GM21717 (cell line): ENCODE results near the gene MT1A.

Experiments
- ATAC-seq: cut with Tn5 transposase; IDR thresholded peaks from one replicate; pipeline ENCODE4 v1.9.1; 2021; ENCODE audit warnings: mild to moderate bottlenecking, moderate library complexity; ENCODE audit not compliant: unreplicated experiment

Gene MT1A

GRCh38 chr16:56675685-56676210, 37.3 kb downstream of the MT1A start:
- ATAC-seq = no peak

DNA sequence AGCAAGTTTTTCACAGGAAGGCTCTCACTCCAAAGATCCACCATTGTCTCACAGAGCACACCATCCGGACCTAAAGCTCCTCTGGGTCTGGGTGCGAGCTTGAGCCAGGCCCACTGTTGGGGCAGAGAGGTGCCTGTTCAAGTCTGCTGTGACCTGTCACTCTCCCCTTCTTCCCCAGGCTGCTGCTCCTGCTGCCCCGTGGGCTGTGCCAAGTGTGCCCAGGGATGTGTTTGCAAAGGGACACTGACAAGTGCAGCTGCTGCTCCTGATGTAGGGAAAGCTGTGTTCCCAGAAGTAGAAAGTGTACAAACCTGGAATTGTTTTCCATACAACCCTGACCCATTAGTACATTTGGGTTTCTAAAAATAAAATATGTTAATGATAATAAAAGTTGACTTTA, 39.0 kb downstream of the MT1A start:
- ATAC-seq = no peak

DNA sequence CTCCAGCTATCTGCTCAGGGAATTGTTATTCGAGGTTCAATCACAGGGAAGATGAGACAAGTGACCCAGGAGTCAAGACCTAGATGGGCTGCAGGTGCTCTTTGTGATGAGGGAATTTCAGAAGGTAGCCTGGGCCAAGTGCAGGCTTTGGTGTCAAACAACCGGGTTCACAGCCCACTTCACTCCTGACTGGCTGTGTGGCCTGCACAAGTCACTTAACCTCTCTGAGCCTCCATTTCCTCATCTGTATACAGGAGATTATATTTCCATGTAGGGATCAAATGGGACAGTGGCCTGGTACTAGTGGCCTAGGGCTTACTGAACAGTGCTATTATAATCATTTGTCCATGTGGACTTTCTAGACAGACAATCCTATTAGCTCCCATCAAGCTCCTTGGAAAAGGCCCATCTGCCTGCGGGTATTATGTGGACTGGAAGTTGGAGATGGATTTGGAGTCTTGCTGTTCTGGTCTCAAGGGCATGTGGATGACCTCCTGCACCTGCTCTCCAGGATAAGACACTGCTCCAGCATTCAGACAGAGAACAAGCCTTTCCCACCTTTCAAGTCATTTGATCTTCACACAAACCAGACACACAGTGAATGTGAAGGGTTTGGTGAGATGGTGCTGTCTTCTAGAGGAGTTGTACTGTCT, 40.7 kb downstream of the MT1A start:
- no peak for ATAC-seq

GRCh38 chr16:56679818-56680217, 41.4 kb downstream of the MT1A start:
- no peak for ATAC-seq

- ATAC-seq = peak; percentile 98
Observed at GRCh38 chr16:56681939-56682702, 43.7 kb downstream of the MT1A start, which contains the start of gene MT1X. MT1X (plus strand) TSS chr16:56682470; CDS start chr16:56682541, 71 bp downstream.

- no peak for ATAC-seq
Observed at GRCh38 chr16:56682703-56683397, 44.4 kb downstream of the MT1A start.

- no peak for ATAC-seq
Observed at GRCh38 chr16:56683424-56684172, 45.1 kb downstream of the MT1A start.

GRCh38 chr16:56684256-56684925, 45.9 kb downstream of the MT1A start:
- no peak for ATAC-seq

DNA sequence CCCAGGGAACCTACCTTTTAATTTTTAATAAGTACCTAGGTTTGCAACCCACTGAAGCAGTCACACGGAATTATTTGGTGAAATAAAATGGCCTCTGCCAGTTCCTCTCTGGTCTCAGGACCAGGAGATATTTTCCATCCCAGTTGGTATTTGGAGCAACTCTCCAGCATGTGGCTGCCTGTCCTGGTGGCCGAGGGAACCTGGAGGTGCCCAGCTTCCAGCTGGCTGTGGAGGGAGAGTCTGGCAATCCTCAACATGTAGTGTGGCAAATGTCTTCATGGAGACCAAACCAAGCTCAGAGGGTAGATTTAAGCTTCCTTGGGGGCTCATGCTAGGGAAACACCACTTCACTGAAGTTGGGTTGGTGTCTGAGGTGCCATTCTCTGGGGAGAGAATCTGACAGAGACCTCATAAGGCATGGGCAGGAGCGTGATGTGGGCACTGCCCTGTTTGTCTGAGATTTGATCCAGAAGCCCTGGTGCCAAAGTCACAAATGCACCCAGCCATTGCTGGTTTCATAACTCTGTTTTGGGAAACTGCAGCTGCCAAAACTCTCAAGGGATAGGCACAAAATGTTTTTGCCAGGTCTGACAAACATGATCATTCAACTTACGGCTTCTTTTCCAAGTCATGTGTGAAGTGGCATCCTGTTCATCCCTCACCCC, 46.6 kb downstream of the MT1A start:
- ATAC-seq = no peak

- no peak for ATAC-seq
Observed at GRCh38 chr16:56686758-56687157, 48.3 kb downstream of the MT1A start.

DNA sequence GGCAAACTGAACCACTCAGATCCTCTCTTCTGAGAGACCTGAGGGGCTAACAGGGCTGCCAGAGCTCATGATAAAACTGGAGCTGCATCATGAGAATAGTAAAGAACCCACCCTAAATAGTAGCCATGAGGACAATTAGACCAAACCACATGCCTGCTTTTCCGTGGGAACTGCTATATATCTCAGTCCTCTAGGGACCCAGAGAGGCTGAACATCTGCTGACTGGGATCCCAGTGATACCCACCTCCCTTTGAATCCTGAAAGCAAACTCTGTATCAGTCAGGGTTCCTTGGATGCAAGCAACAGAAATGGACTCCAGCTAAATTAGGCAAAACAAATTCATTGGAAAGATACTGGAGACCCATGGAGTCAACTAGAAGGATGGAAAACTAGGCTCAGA, 50.3 kb downstream of the MT1A start:
- ATAC-seq = no peak

DNA sequence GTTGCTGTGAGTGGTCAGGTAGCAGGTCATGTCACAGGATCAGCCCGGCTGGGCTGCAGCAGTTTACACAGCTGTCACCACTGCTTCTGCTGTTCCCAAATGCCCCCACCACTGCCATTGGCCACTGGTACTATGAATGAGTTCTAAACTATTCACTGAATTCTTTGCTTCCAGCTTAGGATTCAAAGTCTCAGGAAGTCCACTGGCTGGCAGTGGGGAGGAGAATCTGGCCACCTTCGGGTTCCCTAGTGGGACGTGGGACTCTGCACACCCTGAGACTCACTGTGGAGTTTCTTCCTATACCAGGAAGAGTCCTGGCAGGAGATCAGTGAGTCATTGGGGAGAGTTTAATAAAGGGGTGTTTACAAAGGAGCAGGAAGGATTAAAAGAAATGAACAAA, 50.7 kb downstream of the MT1A start:
- no peak for ATAC-seq
